Mesodermal cell (in vitro differentiated cells): ENCODE results near the gene MVP.

ENCODE experiments used
- H3K27ac ChIP-seq: 2 replicates; pipeline ENCODE4 v1.7.0; 2013; ENCODE audit warnings: mild to moderate bottlenecking, low read depth, low read length, moderate library complexity; ENCODE audit not compliant: severe bottlenecking
- H3K36me3 ChIP-seq: 2 replicates; pipeline ENCODE4 v1.7.1; 2013; ENCODE audit warnings: mild to moderate bottlenecking, low read length, moderate library complexity; ENCODE audit not compliant: control insufficient read depth, insufficient read depth
- H3K4me1 ChIP-seq: one replicate; pipeline ENCODE4 v1.7.1; 2013; ENCODE audit warnings: mild to moderate bottlenecking, low read length; ENCODE audit not compliant: insufficient read depth, control insufficient read depth, poor library complexity, severe bottlenecking
- H3K4me3 ChIP-seq: 2 replicates; pipeline ENCODE4 v1.7.0; 2013; ENCODE audit warnings: low read length, control low read depth, mild to moderate bottlenecking; ENCODE audit not compliant: insufficient read depth, poor library complexity, severe bottlenecking; ENCODE audit errors: extremely low read depth
- H3K9me3 ChIP-seq: 2 replicates; pipeline ENCODE4 v1.7.1; 2013; ENCODE audit warnings: mild to moderate bottlenecking, low read length, moderate library complexity; ENCODE audit not compliant: control insufficient read depth
- WGBS, 2 experiments: methylation state at CpG; one replicate each; pipeline ENCODE4 v1.1.5; 2013; ENCODE audit warnings: missing lambda C conversion rate in 2 of 2; ENCODE audit not compliant: insufficient coverage in 2 of 2; 5-methylcytosine and 5-hydroxymethylcytosine counted together

The MVP gene

GRCh38 chr16:29848420-29849297, 28.4 kb downstream of the MVP start:
- Histone ChIP-seq H3K9me3 (no peaks in the 10 kb centered on the region), H3K4me3 (no peak overlapping the region), H3K36me3 (no peaks in the 10 kb centered on the region), H3K4me1 (peaks cover 8% of the 10 kb centered on the region), H3K27ac (no peak overlapping the region)
- 46 to 56% methylated on average over 10 to 12 of the region's 15 CpGs for WGBS, 2 experiments

- H3K9me3 ChIP-seq, result no peaks in the 10 kb centered on the region
- H3K27ac ChIP-seq, result peak overlapping the region; percentile 66
- no peaks in the 10 kb centered on the region for H3K36me3 ChIP-seq
- peaks cover 8% of the 10 kb centered on the region for H3K4me1 ChIP-seq
- no peak overlapping the region for H3K4me3 ChIP-seq
- WGBS, 2 experiments, result 61 to 73% methylated on average over 2 to 4 of the region's 5 CpGs
These were observed 29.2 kb downstream of the MVP start for GRCh38 chr16:29849505-29849904.

GRCh38 chr16:29850998-29851397, 30.7 kb downstream of the MVP start:
- H3K4me1 ChIP-seq, result peaks cover 8% of the 10 kb centered on the region
- no peak overlapping the region for H3K27ac ChIP-seq
- 90% methylated on average over 2 of the region's 3 CpGs for WGBS, 2 experiments
- no peak overlapping the region for H3K4me3 ChIP-seq
- no peaks in the 10 kb centered on the region for H3K9me3 ChIP-seq
- no peaks in the 10 kb centered on the region for H3K36me3 ChIP-seq

GRCh38 chr16:29852654-29853053, 32.4 kb downstream of the MVP start:
- WGBS, 2 experiments, result 100% methylated on average over 1 of the region's 7 CpGs
- Histone ChIP-seq H3K4me1 (peaks cover 8% of the 10 kb centered on the region), H3K4me3 (no peak overlapping the region), H3K27ac (no peak overlapping the region), H3K36me3 (no peaks in the 10 kb centered on the region), H3K9me3 (no peaks in the 10 kb centered on the region)

GRCh38 chr16:29854520-29855100, 34.3 kb downstream of the MVP start:
- Histone ChIP-seq H3K36me3 (peaks cover 16% of the 10 kb centered on the region), H3K27ac (no peak overlapping the region), H3K4me1 (peaks cover 4% of the 10 kb centered on the region), H3K4me3 (no peak overlapping the region), H3K9me3 (no peaks in the 10 kb centered on the region)
- 83 to 95% methylated on average over 3 to 5 of the region's 5 CpGs for WGBS, 2 experiments

- peaks cover 3% of the 10 kb centered on the region for H3K4me1 ChIP-seq
- no peak overlapping the region for H3K4me3 ChIP-seq
- 92 to 95% methylated on average over 6 to 7 of the region's 7 CpGs for WGBS, 2 experiments
- peaks cover 32% of the 10 kb centered on the region for H3K36me3 ChIP-seq
- no peaks in the 10 kb centered on the region for H3K9me3 ChIP-seq
- H3K27ac ChIP-seq, result no peak overlapping the region
These were observed 37.0 kb downstream of the MVP start for GRCh38 chr16:29857133-29857760.

GRCh38 chr16:29858149-29858849, 38.0 kb downstream of the MVP start:
- Histone ChIP-seq H3K4me3 (no peak overlapping the region), H3K27ac (no peak overlapping the region), H3K36me3 (peaks cover 32% of the 10 kb centered on the region), H3K4me1 (peaks cover 5% of the 10 kb centered on the region), H3K9me3 (no peaks in the 10 kb centered on the region)
- WGBS, 2 experiments, result 96 to 98% methylated on average over 8 of the region's 10 CpGs

- no peaks in the 10 kb centered on the region for H3K9me3 ChIP-seq
- WGBS, 2 experiments, result 93 to 98% methylated on average over 18 of the region's 19 CpGs
- H3K4me3 ChIP-seq, result no peak overlapping the region
- peaks cover 5% of the 10 kb centered on the region for H3K4me1 ChIP-seq
- H3K36me3 ChIP-seq, result peaks cover 32% of the 10 kb centered on the region
- H3K27ac ChIP-seq, result no peak overlapping the region
These were observed 38.7 kb downstream of the MVP start for GRCh38 chr16:29858974-29859373.

GRCh38 chr16:29860218-29860617, 40.0 kb downstream of the MVP start:
- no peaks in the 10 kb centered on the region for H3K9me3 ChIP-seq
- 90 to 94% methylated on average over 4 to 9 of the region's 9 CpGs for WGBS, 2 experiments

GRCh38 chr16:29862383-29862883, 42.2 kb downstream of the MVP start:
- H3K36me3 ChIP-seq, result peaks cover 32% of the 10 kb centered on the region
- 1% methylated on average over 26 of the region's 27 CpGs for WGBS, 2 experiments
- peak overlapping the region; percentile 100 for H3K27ac ChIP-seq
- H3K4me1 ChIP-seq, result peaks cover 5% of the 10 kb centered on the region
- peak overlapping the region; percentile 86 for H3K4me3 ChIP-seq
- no peaks in the 10 kb centered on the region for H3K9me3 ChIP-seq

More at GRCh38 chr16:29860218-29860617, 40.0 kb downstream of the MVP start:
- Histone ChIP-seq H3K27ac (no peak overlapping the region), H3K36me3 (peaks cover 32% of the 10 kb centered on the region), H3K4me1 (peaks cover 5% of the 10 kb centered on the region), H3K4me3 (no peak overlapping the region)
